HG02852 (cell line): Measurements from ENCODE around the gene SLC6A18.
"Not testable (repeated sequence)": the region's sequence is repeated elsewhere in the genome, so short reads cannot be mapped to it uniquely, and the experiment has no call there.

Experiments
- ATAC-seq: cut with Tn5 transposase; IDR thresholded peaks from one replicate; pipeline ENCODE4 v1.9.1; 2021; ENCODE audit warnings: mild to moderate bottlenecking, moderate library complexity; ENCODE audit not compliant: unreplicated experiment

The SLC6A18 gene

GRCh38 chr5:1249366-1250280 lies 24.4 kb downstream of the SLC6A18 start:
- ATAC-seq = no peak

DNA sequence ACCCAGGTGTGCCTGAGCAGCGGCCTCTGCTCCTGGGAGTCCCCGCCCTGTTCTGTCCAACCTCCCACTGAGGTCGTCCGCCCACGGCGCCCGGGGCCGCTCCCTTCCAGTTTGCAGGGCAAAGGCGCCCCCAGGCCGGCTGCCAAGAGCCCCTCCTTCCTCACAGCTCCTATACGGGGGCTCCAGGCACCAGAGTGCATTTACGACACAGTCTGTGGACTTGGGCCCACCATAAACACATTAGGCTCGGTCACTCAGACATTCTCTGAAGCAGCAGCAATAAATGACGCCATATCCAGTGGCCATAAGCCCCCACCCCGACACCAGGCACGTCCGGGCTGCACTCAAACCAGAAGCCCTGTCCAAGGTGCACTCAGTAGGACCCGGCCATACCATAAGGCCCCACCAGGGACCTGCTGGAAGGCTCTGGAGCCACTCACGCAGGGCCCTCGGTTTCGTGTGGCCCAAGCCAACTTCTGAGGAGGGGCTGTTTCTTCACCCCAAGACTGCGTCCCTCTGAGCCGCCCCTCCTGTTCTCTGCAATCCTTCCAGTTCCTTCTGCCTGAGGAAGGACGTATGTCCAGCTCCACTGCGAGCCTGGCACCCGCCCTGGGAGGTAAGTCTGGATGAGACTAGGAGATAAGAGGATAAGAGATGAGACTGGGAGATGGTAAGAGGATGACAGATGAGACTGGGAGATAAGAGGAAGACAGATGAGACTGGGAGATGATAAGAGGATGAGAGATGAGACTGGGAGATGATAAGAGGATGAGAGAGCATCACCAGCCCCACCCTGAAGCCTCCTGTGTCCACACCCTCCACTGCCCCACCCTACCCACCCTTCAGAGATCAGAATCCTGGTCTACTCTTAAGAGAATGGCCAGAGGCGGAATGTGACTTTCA lies 26.7 kb downstream of the SLC6A18 start:
- ATAC-seq = no peak

GRCh38 chr5:1252681-1253080 lies 27.5 kb downstream of the SLC6A18 start:
- no peak for ATAC-seq

- ATAC-seq = no peak
Observed at GRCh38 chr5:1253456-1254105, 28.4 kb downstream of the SLC6A18 start.

DNA sequence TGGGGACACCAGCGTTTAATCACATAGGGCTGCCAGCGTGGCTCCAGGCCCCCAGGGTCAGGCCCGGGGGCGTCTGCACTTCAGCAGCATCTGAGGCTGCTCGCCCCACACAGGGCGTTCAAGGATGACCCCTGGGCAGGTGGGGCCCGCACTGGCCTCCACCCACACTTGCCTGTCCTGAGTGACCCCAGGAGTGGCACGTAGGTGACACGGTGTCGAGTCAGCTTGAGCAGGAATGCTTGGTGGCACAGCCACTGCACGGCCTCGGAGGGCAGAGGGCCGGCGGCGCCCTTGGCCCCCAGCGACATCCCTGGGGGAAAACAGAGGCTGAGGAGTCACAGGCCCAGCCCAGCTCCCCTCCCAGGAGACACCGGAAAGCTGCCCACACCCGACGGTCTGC lies 29.0 kb downstream of the SLC6A18 start:
- no peak for ATAC-seq

DNA sequence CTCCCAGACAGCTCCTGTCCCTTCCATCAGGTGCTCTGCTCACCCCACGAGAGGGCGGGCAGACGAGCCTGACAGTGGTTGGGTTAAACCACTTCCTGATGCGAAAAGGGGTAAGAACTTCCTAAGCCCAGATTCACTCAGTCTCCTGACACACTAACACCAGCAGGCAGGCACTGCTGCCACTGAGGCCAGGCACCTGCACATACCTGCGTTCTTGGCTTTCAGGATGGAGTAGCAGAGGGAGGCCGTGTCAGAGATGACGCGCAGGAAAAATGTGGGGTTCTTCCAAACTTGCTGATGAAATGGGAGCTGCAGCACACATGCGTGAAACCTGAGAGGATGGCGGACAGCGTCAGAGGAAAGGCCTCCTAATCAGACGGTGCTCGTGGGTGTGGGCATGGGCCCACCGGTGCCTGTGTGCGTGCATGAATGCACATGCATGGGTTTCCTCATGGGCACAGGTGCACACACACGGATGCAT lies 29.9 kb downstream of the SLC6A18 start:
- ATAC-seq = no peak

GRCh38 chr5:1256776-1257175 lies 31.6 kb downstream of the SLC6A18 start:
- no peak for ATAC-seq

DNA sequence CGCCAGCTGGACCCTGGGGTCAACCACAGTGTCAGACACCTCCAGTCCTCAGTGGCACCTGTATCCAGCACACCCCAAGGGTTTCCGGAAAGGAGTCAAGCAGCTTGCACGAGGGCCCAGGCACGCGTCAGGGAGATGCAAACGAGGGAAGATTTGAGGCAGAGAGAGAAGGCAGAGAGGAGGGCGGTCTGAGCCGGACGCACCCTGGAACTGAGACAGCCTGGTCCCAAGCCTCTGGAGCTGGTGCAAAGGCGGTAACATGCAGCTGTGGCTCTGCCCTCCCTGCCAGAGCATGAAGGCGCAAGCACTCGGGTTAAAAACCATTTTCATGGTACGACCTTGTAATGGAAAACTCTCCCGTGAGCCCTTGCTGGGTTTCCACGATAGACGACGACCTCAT lies 32.2 kb downstream of the SLC6A18 start:
- ATAC-seq = no peak

DNA sequence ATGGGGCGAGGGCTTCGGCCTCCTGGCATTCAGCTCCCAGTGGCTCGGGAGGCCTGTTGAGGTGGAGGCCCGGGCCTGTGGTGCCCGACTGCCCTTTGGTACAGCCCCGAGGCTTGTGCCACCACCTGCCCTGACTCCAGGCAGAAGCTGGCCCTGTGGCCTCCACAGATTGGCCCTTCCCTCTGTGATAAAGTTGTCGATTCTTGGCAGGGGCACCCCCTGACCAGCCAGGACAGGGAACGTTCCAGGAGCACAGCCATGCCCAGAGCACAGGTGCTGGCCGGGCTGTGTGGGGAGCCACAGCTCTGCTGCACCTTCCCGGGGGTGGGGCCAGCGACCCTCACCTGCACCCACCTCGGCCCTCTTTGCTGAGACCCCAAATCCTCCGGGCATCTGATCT lies 32.7 kb downstream of the SLC6A18 start:
- no peak for ATAC-seq

- no peak for ATAC-seq
Observed at GRCh38 chr5:1259806-1260480, 34.8 kb downstream of the SLC6A18 start.

DNA sequence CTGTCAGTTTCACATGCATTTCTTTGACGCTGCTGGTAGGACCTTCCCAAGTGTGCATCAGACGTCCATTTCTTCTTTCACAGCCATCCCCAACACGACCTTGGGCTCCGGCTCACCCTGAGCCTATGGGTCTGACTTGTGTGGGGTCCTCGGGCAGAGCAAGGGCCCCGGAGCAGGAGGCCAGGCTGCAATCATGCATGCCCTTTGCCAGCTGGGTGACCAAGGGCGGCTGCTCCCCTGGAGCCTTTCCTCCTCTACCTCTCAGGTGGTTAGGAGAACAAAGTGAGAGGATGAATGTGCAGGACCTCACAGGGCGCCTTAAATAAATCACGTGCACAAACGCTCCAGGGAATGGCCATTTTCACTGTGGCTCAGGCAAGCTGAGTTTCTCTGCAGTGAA lies 36.5 kb downstream of the SLC6A18 start:
- ATAC-seq = no peak

DNA sequence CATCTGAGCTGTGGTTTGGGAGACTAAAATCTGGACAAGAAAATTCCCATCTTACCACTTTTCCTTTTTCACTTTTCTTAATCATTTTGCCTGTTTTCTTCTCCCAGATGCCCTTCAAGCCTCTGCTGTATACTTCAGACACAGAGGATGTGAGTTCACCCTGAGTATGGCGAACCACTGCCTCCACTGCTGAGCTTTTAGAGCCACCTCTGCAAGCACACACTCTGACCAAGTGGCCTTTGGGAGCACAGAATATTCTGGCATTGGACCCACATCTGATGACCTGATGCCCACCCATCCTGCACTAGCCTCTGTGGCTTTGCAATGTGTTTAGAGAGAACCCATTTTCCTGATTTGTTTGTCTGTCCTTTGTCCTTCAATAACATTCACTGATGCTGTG lies 37.2 kb downstream of the SLC6A18 start:
- no peak for ATAC-seq

DNA sequence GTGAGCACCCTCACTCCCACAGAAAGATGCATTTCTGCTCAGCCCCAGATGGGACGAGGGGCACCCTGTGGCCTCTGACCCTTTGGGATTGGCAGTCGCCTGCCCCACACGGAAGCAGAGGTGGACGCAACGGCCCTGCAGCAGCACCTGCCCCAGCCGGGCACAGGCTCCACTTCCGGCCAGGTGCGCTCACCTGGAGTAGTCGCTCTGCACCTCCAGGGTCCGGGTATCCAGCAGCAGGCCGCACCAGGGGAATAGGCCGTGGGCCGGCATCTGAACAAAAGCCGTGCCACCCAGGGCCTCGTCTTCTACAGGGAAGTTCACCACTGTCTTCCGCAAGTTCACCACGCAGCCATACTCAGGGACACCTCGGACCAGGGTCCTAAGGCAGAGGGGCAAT lies 39.0 kb downstream of the SLC6A18 start:
- ATAC-seq = no peak

GRCh38 chr5:1265026-1265425 lies 39.8 kb downstream of the SLC6A18 start:
- no peak for ATAC-seq

- ATAC-seq = no peak
Observed at GRCh38 chr5:1265461-1266455, 40.6 kb downstream of the SLC6A18 start.

- ATAC-seq = no peak
Observed at GRCh38 chr5:1266791-1267190, 41.6 kb downstream of the SLC6A18 start.

- ATAC-seq = not testable (repeated sequence)
Observed at GRCh38 chr5:1267464-1267863, 42.3 kb downstream of the SLC6A18 start.

DNA sequence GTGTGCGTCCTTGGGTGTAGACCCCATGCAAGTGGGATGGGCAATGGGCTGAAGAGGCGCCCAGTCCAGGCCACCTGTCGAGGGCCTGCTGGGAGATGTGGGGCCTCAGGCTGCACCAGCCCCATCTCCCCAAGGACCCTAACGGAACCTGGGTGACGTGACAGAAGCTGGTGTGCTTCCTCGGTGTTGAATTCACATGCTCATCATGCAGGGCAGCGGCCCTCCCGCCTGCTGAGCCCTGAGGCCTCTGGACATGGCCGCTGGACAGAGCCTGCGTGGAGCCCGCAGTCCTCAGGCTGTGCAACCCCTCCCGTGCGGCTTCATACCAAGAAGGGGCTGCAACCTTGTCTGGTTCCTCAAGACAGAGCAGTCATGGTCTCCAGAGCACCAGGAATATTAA lies 42.9 kb downstream of the SLC6A18 start:
- ATAC-seq = no peak

- no peak for ATAC-seq
Observed at GRCh38 chr5:1268666-1269065, 43.5 kb downstream of the SLC6A18 start.
